Left ventricle myocardium inferior (tissue), 1 donor: Measurements from ENCODE around the gene GULP1. TPM values are rescaled to one million over a fixed set of nuclear protein-coding genes. Genes with fewer than 3 reads are reported as not detected.

ENCODE experiments used
- DNase-seq: peaks from one replicate; pipeline ENCODE4 v3.0.0-alpha.2; 2020
- H3K27ac ChIP-seq: fragments of 200-600 bp; replicated peaks from 2 replicates; pipeline ENCODE4 v1.8.0; 2021
- H3K27me3 ChIP-seq: fragments of 200-600 bp; 2 replicates; pipeline ENCODE4 v1.8.0; 2021; ENCODE audit warnings: low read depth
- H3K36me3 ChIP-seq: fragments of 200-600 bp; 2 replicates; pipeline ENCODE4 v1.8.0; 2021
- H3K4me1 ChIP-seq: fragments of 200-600 bp; 2 replicates; pipeline ENCODE4 v1.8.0; 2021
- H3K4me3 ChIP-seq: fragments of 200-600 bp; 2 replicates; pipeline ENCODE4 v1.8.0; 2021; ENCODE audit warnings: mild to moderate bottlenecking, moderate library complexity
- H3K9me3 ChIP-seq: fragments of 200-600 bp; replicated peaks from 2 replicates; pipeline ENCODE4 v1.8.0; 2021
- CTCF ChIP-seq: fragments of 200-600 bp; IDR thresholded peaks from 2 replicates; pipeline ENCODE4 v1.8.0; 2021; ENCODE audit warnings: antibody characterized with exemption, mild to moderate bottlenecking, borderline replicate concordance
- intact Hi-C: fragments of 100-400 bp; cut with micrococcal nuclease; formaldehyde crosslinking; loops from one replicate; pipeline ENCODE4 v1.11.0; 2022
- total RNA-seq: library from RNA; stranded (reverse); fragmentation: NEBNext Ultra II Directional; extraction: Animal tissue kit (Norgen Biotek cat#: 25700); gene quantifications from one replicate; pipeline ENCODE4 v1.2.1, GENCODE V29; 2021
- donor health status: DM: no; HTN: yes; CAD: no; lungs with severe emphysema.

GULP1 gene
- total RNA-seq, 1 donor from 2014 or later: 5.7 TPM

GRCh38 chr2:188573453-188573852, 281.8 kb downstream of the GULP1 start:
- intact Hi-C loops: no loop called here
- Histone ChIP-seq H3K27me3 (no peaks in the 10 kb centered on the region), H3K4me1 (no peaks in the 10 kb centered on the region), H3K27ac (no peak overlapping the region), H3K9me3 (no peaks in the 10 kb centered on the region), H3K4me3 (no peak overlapping the region), H3K36me3 (no peaks in the 10 kb centered on the region)
- TF ChIP-seq CTCF: no peak
- no peak for DNase-seq

GRCh38 chr2:188576006-188576405, 284.3 kb downstream of the GULP1 start:
- DNase-seq: no peak
- no peaks in the 10 kb centered on the region for H3K27me3 ChIP-seq
- no peak for TF ChIP-seq CTCF
- no peaks in the 10 kb centered on the region for H3K36me3 ChIP-seq
- no peaks in the 10 kb centered on the region for H3K9me3 ChIP-seq
- no peak overlapping the region for H3K4me3 ChIP-seq
- intact Hi-C loops: no loop called here
- H3K4me1 ChIP-seq: no peaks in the 10 kb centered on the region
- no peak overlapping the region for H3K27ac ChIP-seq

- H3K36me3 ChIP-seq: no peaks in the 10 kb centered on the region
- no peaks in the 10 kb centered on the region for H3K4me1 ChIP-seq
- intact Hi-C loops: no loop called here
- TF ChIP-seq CTCF: no peak
- H3K27me3 ChIP-seq: no peaks in the 10 kb centered on the region
- no peak overlapping the region for H3K4me3 ChIP-seq
- no peaks in the 10 kb centered on the region for H3K9me3 ChIP-seq
- no peak for DNase-seq
- no peak overlapping the region for H3K27ac ChIP-seq
Observed at GRCh38 chr2:188576651-188577050, 285.0 kb downstream of the GULP1 start.

- intact Hi-C loops: no loop called here
- Histone ChIP-seq H3K4me1 (no peaks in the 10 kb centered on the region), H3K27ac (no peak overlapping the region), H3K4me3 (no peak overlapping the region), H3K36me3 (no peaks in the 10 kb centered on the region), H3K27me3 (no peaks in the 10 kb centered on the region), H3K9me3 (no peaks in the 10 kb centered on the region)
- DNase-seq: no peak
- TF ChIP-seq CTCF: no peak
Observed at GRCh38 chr2:188577231-188577630, 285.6 kb downstream of the GULP1 start.

- no peak overlapping the region for H3K27ac ChIP-seq
- H3K36me3 ChIP-seq: peaks cover 4% of the 10 kb centered on the region
- intact Hi-C loops: no loop called here
Observed at GRCh38 chr2:188580738-188581137, 289.1 kb downstream of the GULP1 start.

More at GRCh38 chr2:188580738-188581137, 289.1 kb downstream of the GULP1 start:
- Histone ChIP-seq H3K9me3 (no peaks in the 10 kb centered on the region), H3K4me3 (no peak overlapping the region), H3K27me3 (no peaks in the 10 kb centered on the region), H3K4me1 (no peaks in the 10 kb centered on the region)
- DNase-seq: no peak
- no peak for TF ChIP-seq CTCF
